ENCODE results near the gene LRCH1.

GRCh38 chr13:46675016-46675415 lies 122.0 kb downstream of the LRCH1 start:
- TF ChIP-seq SPI1 (IDR thresholded peaks at IDR 0.05; ENCODE audit: borderline replicate concordance, low read depth) (no peak), CTCF (IDR thresholded peaks at IDR 0.05; ENCODE audit: insufficient read depth, low read length) (no peak)

Data from HL-60 (cell line).